Natural killer cell (primary cell): ENCODE data around the gene CCNL2. TPM values are rescaled to one million over a fixed set of nuclear protein-coding genes. Genes with fewer than 3 reads are reported as not detected.

Source experiments
- ATAC-seq, 3 donors: fragments of 150-1000 bp in 2 of 3; fragments of 200-7000 bp in 1 of 3; cut with Tn5 transposase; 1 replicate in 1 of 3; 2 replicates in 2 of 3; pipeline ENCODE4 v1.10.0; 2021; ENCODE audit warnings: mild to moderate bottlenecking in 2 of 3, moderate library complexity in 2 of 3
- DNase-seq, 2 donors: peaks; one replicate each; pipeline versions ENCODE4 v3.0.0 to v3.0.0-alpha.2; 2013 to 2021; ENCODE audit warnings: mixed read lengths in 1 of 2
- H3K27ac ChIP-seq: one replicate; pipeline ENCODE4 v1.5.1; 2013; ENCODE audit warnings: mild to moderate bottlenecking, low read length
- H3K27me3 ChIP-seq: one replicate; pipeline ENCODE4 v1.6.1; 2013; ENCODE audit warnings: low read length; ENCODE audit not compliant: control insufficient read depth, insufficient read depth
- H3K36me3 ChIP-seq: one replicate; pipeline ENCODE4 v1.6.1; 2013; ENCODE audit warnings: low read length; ENCODE audit not compliant: control insufficient read depth, insufficient read depth
- H3K4me1 ChIP-seq: one replicate; pipeline ENCODE4 v1.6.1; 2013; ENCODE audit warnings: low read length; ENCODE audit not compliant: control insufficient read depth, insufficient read depth
- H3K4me3 ChIP-seq: one replicate; pipeline ENCODE4 v1.5.1; 2013; ENCODE audit warnings: low read length
- H3K9me3 ChIP-seq: one replicate; pipeline ENCODE4 v1.6.1; 2013; ENCODE audit warnings: low read length; ENCODE audit not compliant: control insufficient read depth, insufficient read depth
- H3K27ac Mint-ChIP-seq, 2 donors: one replicate each; pipeline ENCODE4 v1.8.0; 2022; ENCODE audit warnings: mild to moderate bottlenecking in 2 of 2, mixed read lengths in 2 of 2, moderate library complexity in 1 of 2
- H3K27me3 Mint-ChIP-seq, 2 donors: one replicate each; pipeline ENCODE4 v1.8.0; 2022; ENCODE audit warnings: low read depth in 2 of 2, mixed read lengths in 2 of 2
- H3K36me3 Mint-ChIP-seq: one replicate; pipeline ENCODE4 v1.8.0; 2022; ENCODE audit warnings: mixed read lengths
- H3K4me1 Mint-ChIP-seq, 2 donors: one replicate each; pipeline ENCODE4 v1.8.0; 2022; ENCODE audit warnings: mixed read lengths in 2 of 2
- H3K4me3 Mint-ChIP-seq: one replicate; pipeline ENCODE4 v1.8.0; 2022; ENCODE audit warnings: mild to moderate bottlenecking, moderate library complexity, mixed read lengths
- H3K9me3 Mint-ChIP-seq, 2 donors: one replicate each; pipeline ENCODE4 v1.8.0; 2022; ENCODE audit warnings: mixed read lengths in 2 of 2
- CTCF ChIP-seq: fragments of 200-600 bp; IDR thresholded peaks from one replicate; pipeline ENCODE4 v1.8.0; 2022; ENCODE audit warnings: antibody characterized with exemption
- WGBS: methylation state at CpG from one replicate; pipeline ENCODE4 v1.1.7; 2013; ENCODE audit warnings: missing lambda C conversion rate; ENCODE audit not compliant: insufficient coverage; 5-methylcytosine and 5-hydroxymethylcytosine counted together
- intact Hi-C: fragments of 100-400 bp; cut with micrococcal nuclease; formaldehyde crosslinking; loops from one replicate; pipeline ENCODE4 v1.14.2; 2022
- total RNA-seq, 4 donors: library from RNA; stranded (reverse); fragments of 120-200 nt in 1 of 4; gene quantifications; one replicate each; pipeline versions ENCODE4 v1.2.3 to v1.2.4, GENCODE V29; 2013 to 2022

The CCNL2 gene
- total RNA-seq, 3 donors from 2014 or later (not counting 1 experiment from before 2014, with no cell fraction given), result 253 to 281 (median 274) TPM

DNA sequence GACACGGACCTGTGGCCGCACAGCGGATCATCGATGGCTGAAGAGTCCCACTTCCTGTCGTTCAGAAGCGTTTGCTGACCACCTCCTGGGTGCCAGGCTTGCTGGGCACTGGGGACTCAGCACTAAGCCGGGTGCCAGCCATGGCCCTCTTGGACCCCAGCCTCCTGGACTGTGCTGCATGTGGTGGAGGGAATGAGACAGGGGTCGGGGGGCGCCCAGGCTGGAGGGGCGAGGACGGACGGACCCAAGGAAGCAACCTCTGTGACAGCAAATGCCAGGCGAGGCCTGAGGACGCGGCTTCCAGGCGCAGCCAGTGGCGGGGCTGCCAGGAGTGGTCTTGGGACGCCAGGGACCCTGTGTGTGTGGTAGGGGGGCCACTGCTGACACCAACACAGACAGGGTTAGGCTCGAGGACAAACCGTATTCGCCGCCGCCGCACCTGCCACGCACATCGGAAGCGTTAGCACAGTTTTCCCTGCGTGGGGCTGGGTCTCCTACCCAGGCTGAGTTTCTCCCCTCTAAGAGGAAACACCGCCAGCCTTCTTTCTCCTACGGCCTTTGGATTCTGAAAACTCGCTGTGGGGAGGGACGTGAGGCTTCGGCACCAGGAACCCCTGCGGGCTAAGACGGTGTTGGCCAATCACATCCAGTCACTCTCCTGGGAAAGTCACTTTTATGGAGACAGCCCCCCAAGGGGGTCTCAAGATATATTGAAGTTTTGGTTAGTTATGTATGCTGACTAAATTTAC lies 37.7 kb downstream of the CCNL2 start:
- DNase-seq (no peak), ATAC-seq (no peak)
- 78% methylated on average over 31 of the region's 35 CpGs for WGBS
- Mint-ChIP-seq H3K4me3 (no peak overlapping the region), H3K9me3 (no peaks in the 10 kb centered on the region), H3K27me3 (peaks cover 12 to 17% of the 10 kb centered on the region in 2 donors), H3K36me3 (no peaks in the 10 kb centered on the region), H3K27ac (no peak overlapping the region), H3K4me1 (peaks cover 0 to 11% of the 10 kb centered on the region in 2 donors)
- no peaks in the 10 kb centered on the region for H3K9me3 ChIP-seq
- peaks cover 23% of the 10 kb centered on the region for H3K27me3 ChIP-seq
- intact Hi-C loops, result no loop called here
- H3K27ac ChIP-seq, result no peak overlapping the region
- peaks cover 13% of the 10 kb centered on the region for H3K4me1 ChIP-seq
- H3K36me3 ChIP-seq, result no peaks in the 10 kb centered on the region
- TF ChIP-seq CTCF, result no peak
- no peak overlapping the region for H3K4me3 ChIP-seq

DNA sequence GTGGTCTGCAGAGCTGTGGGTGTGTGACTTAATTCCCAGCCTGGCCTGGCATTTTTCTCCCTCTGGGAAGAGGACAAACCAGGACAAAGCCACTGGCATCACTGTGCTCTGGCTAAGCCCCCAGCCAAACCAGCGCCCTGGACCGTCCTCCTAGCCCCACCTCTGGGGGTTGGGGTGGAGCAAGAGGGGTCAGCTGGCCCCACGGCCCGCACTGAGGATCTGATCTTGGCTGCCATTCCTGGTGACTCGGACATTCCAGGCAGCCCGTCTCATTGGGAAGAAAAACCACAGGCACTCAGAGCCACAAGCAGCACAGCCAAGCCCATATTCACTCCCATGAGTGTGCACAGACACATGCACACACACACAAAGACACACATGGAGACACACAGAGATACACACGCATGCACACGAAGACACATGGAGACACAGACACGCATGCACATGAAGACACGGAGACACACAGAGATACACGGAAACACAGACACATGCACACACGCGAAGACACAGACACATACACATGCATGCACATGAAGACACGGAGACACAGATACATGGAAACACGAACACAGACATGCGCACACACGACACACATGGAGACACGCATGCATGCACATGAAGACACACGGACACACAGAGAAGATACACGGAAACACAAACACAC lies 38.5 kb downstream of the CCNL2 start:
- no peak overlapping the region for H3K27ac Mint-ChIP-seq
- H3K36me3 Mint-ChIP-seq, result no peaks in the 10 kb centered on the region
- ATAC-seq (no peak), DNase-seq (no peak)
- peaks cover 23% of the 10 kb centered on the region for H3K27me3 ChIP-seq
- WGBS, result 83% methylated on average over 20 of the region's 20 CpGs
- H3K4me1 ChIP-seq, result peaks cover 14% of the 10 kb centered on the region
- H3K27me3 Mint-ChIP-seq, result peaks cover 12 to 17% of the 10 kb centered on the region in 2 donors
- no peaks in the 10 kb centered on the region for H3K36me3 ChIP-seq
- no peak for TF ChIP-seq CTCF
- H3K4me1 Mint-ChIP-seq, result peaks cover 0 to 11% of the 10 kb centered on the region in 2 donors
- no peak overlapping the region for H3K27ac ChIP-seq
- H3K4me3 ChIP-seq, result no peak overlapping the region
- H3K9me3 ChIP-seq, result no peaks in the 10 kb centered on the region
- intact Hi-C loops, result no loop called here
- no peak overlapping the region for H3K4me3 Mint-ChIP-seq
- H3K9me3 Mint-ChIP-seq, result no peaks in the 10 kb centered on the region

- no peak overlapping the region for H3K27ac Mint-ChIP-seq
- H3K36me3 ChIP-seq, result no peaks in the 10 kb centered on the region
- DNase-seq (no peak), ATAC-seq (no peak)
- H3K36me3 Mint-ChIP-seq, result no peaks in the 10 kb centered on the region
- H3K9me3 Mint-ChIP-seq, result no peaks in the 10 kb centered on the region
- intact Hi-C loops, result no loop called here
- H3K27me3 ChIP-seq, result peaks cover 23% of the 10 kb centered on the region
- no peak overlapping the region for H3K27ac ChIP-seq
- H3K4me3 ChIP-seq, result no peak overlapping the region
- WGBS, result 78% methylated on average over 27 of the region's 28 CpGs
- peaks cover 0 to 11% of the 10 kb centered on the region in 2 donors for H3K4me1 Mint-ChIP-seq
- no peak for TF ChIP-seq CTCF
- no peak overlapping the region for H3K4me3 Mint-ChIP-seq
- peaks cover 12 to 17% of the 10 kb centered on the region in 2 donors for H3K27me3 Mint-ChIP-seq
- no peaks in the 10 kb centered on the region for H3K9me3 ChIP-seq
- peaks cover 15% of the 10 kb centered on the region for H3K4me1 ChIP-seq
Measured at GRCh38 chr1:1359664-1360468, 39.3 kb downstream of the CCNL2 start.
